Fibroblast of lung (primary cell): ENCODE measurements around the gene DDX10. TPM values are rescaled to one million over a fixed set of nuclear protein-coding genes. Genes with fewer than 3 reads are reported as not detected.
A peak's percentile ranks its signal among the peaks of the same experiment; 100 is the strongest.

Experiments used
- DNase-seq, 2 donors: peaks; one replicate each; pipeline versions ENCODE4 v3.0.0 to v3.0.0-alpha.2; 2010; ENCODE audit warnings: low read depth in 2 of 2
- H2AFZ ChIP-seq: 2 replicates; pipeline ENCODE4 v1.5.1; 2012; ENCODE audit warnings: low read length, control low read depth, inconsistent platforms
- H3K27ac ChIP-seq: 2 replicates; pipeline ENCODE4 v1.5.1; 2011; ENCODE audit warnings: low read length, control low read depth; ENCODE audit not compliant: insufficient read depth
- H3K27me3 ChIP-seq: 2 replicates; pipeline ENCODE4 v1.5.1; 2011; ENCODE audit warnings: mild to moderate bottlenecking, low read length; ENCODE audit not compliant: control insufficient read depth, insufficient read depth
- H3K36me3 ChIP-seq: 2 replicates; pipeline ENCODE4 v1.5.1; 2011; ENCODE audit warnings: low read length; ENCODE audit not compliant: control insufficient read depth, insufficient read depth
- H3K4me1 ChIP-seq: 2 replicates; pipeline ENCODE4 v1.5.1; 2011; ENCODE audit warnings: low read length; ENCODE audit not compliant: control insufficient read depth, insufficient read depth; ENCODE audit errors: extremely low read depth
- H3K4me2 ChIP-seq: 2 replicates; pipeline ENCODE4 v1.5.1; 2011; ENCODE audit warnings: low read length, control low read depth; ENCODE audit not compliant: insufficient read depth; ENCODE audit errors: extremely low read depth
- H3K4me3 ChIP-seq, 4 experiments: fragments of 200-600 bp in 1 of 4; sonication (generic) in 1 of 4; replicated peaks in 1 of 4; 2 replicates each; pipeline ENCODE4 v1.5.1; 2011 to 2016; ENCODE audit warnings: low read length in 4 of 4, low read depth in 3 of 4, mild to moderate bottlenecking in 3 of 4, control low read depth in 2 of 4, inconsistent platforms in 1 of 4, mixed read lengths in 1 of 4; ENCODE audit not compliant: insufficient read depth in 1 of 4; ENCODE audit errors: control extremely low read depth in 1 of 4
- H3K79me2 ChIP-seq: 2 replicates; pipeline ENCODE4 v1.5.1; 2012; ENCODE audit warnings: mild to moderate bottlenecking, low read length, inconsistent platforms; ENCODE audit not compliant: control insufficient read depth, insufficient read depth
- H3K9ac ChIP-seq: 2 replicates; pipeline ENCODE4 v1.5.1; 2011; ENCODE audit warnings: mild to moderate bottlenecking, low read length, control low read depth; ENCODE audit not compliant: insufficient read depth
- H3K9me3 ChIP-seq: 2 replicates; pipeline ENCODE4 v1.5.1; 2012; ENCODE audit warnings: low read depth, low read length; ENCODE audit not compliant: control insufficient read depth, insufficient read depth
- H4K20me1 ChIP-seq: 2 replicates; pipeline ENCODE4 v1.5.1; 2011; ENCODE audit warnings: low read length; ENCODE audit not compliant: control insufficient read depth, insufficient read depth; ENCODE audit errors: extremely low read depth
- CTCF ChIP-seq, 2 donors: IDR thresholded peaks in 1 of 2; conservative IDR thresholded peaks in 1 of 2; 1 replicate in 1 of 2; 2 replicates in 1 of 2; pipeline ENCODE4 v1.5.1; 2011 to 2012; ENCODE audit warnings: low read length in 2 of 2, control low read depth in 1 of 2, inconsistent platforms in 1 of 2, low read depth in 1 of 2, mild to moderate bottlenecking in 1 of 2
- EZH2 ChIP-seq: IDR thresholded peaks from 2 replicates; pipeline ENCODE4 v1.5.1; 2012; ENCODE audit warnings: low read length, control low read depth, mild to moderate bottlenecking; ENCODE audit errors: missing control alignments
- polyA plus RNA-seq, 2 donors: library from polyadenylated mRNA; depleted of rRNA in 1 of 2; stranded (reverse) in 1 of 2; unstranded in 1 of 2; fragments of >200 nt; gene quantifications; 2 replicates each; pipeline ENCODE4 v1.2.1, GENCODE V29; 2011 to 2012; ENCODE audit warnings: missing spikeins in 1 of 2
- total RNA-seq: library from RNA; depleted of rRNA; stranded (reverse); fragments of >200 nt; gene quantifications from 2 replicates; pipeline ENCODE4 v1.2.1, GENCODE V29; 2014

DDX10 gene
- total and polyA plus RNA-seq, 2 donors (not counting 1 experiment from before 2014, with no cell fraction given), result 18.5 to 20.7 TPM

GRCh38 chr11:108804511-108804910, 139.6 kb downstream of the DDX10 start:
- no peaks in the 10 kb centered on the region for H3K9me3 ChIP-seq
- no peak overlapping the region for H3K4me3 ChIP-seq
- H3K79me2 ChIP-seq, result no peaks in the 10 kb centered on the region
- H3K4me2 ChIP-seq, result no peak overlapping the region
- no peak for DNase-seq
- no peak overlapping the region for H3K9ac ChIP-seq
- TF ChIP-seq CTCF (conservative IDR thresholded peaks at IDR 0.05 in 1 of 2, IDR thresholded peaks at IDR 0.05 in 1 of 2; ENCODE audit: low read depth in 1 of 2, low read length in 2 of 2) (no peak), EZH2 (no peak)
- H2AFZ ChIP-seq, result no peak overlapping the region
- H4K20me1 ChIP-seq, result no peaks in the 10 kb centered on the region
- H3K27ac ChIP-seq, result no peak overlapping the region
- no peaks in the 10 kb centered on the region for H3K4me1 ChIP-seq
- no peaks in the 10 kb centered on the region for H3K36me3 ChIP-seq
- no peaks in the 10 kb centered on the region for H3K27me3 ChIP-seq

- H3K4me1 ChIP-seq, result no peaks in the 10 kb centered on the region
- no peaks in the 10 kb centered on the region for H3K27me3 ChIP-seq
- no peaks in the 10 kb centered on the region for H4K20me1 ChIP-seq
- no peak overlapping the region for H3K4me2 ChIP-seq
- TF ChIP-seq EZH2 (no peak), CTCF (conservative IDR thresholded peaks at IDR 0.05 in 1 of 2, IDR thresholded peaks at IDR 0.05 in 1 of 2; ENCODE audit: low read depth in 1 of 2, low read length in 2 of 2) (no peak)
- H3K79me2 ChIP-seq, result no peaks in the 10 kb centered on the region
- no peak overlapping the region for H2AFZ ChIP-seq
- H3K4me3 ChIP-seq, result no peak overlapping the region
- H3K27ac ChIP-seq, result no peak overlapping the region
- H3K36me3 ChIP-seq, result no peaks in the 10 kb centered on the region
- no peaks in the 10 kb centered on the region for H3K9me3 ChIP-seq
- DNase-seq, result peak in 1 of 2 donors; percentile 10
- H3K9ac ChIP-seq, result no peak overlapping the region
Measured at GRCh38 chr11:108805030-108805429, 140.2 kb downstream of the DDX10 start.

- Histone ChIP-seq H3K4me3 (no peak overlapping the region), H3K27ac (no peak overlapping the region), H3K36me3 (no peaks in the 10 kb centered on the region), H4K20me1 (no peaks in the 10 kb centered on the region), H3K4me1 (no peaks in the 10 kb centered on the region), H3K79me2 (no peaks in the 10 kb centered on the region), H3K27me3 (no peaks in the 10 kb centered on the region), H3K9ac (no peak overlapping the region), H2AFZ (no peak overlapping the region), H3K9me3 (no peaks in the 10 kb centered on the region), H3K4me2 (no peak overlapping the region)
- no peak for DNase-seq
- no peak for TF ChIP-seq CTCF (conservative IDR thresholded peaks at IDR 0.05 in 1 of 2, IDR thresholded peaks at IDR 0.05 in 1 of 2; ENCODE audit: low read depth in 1 of 2, low read length in 2 of 2)
Measured at GRCh38 chr11:108807262-108807661, 142.4 kb downstream of the DDX10 start.
